K562 (cell line): ENCODE data around the gene UVRAG.

Experiments used
- BHLHE40 ChIP-seq: IDR thresholded peaks from 2 replicates; pipeline ENCODE4 v1.6.1; 2011; ENCODE audit warnings: low read length, improper control_type of control experiment
- FOXP1 ChIP-seq: sonication (generic); formaldehyde crosslinking; IDR thresholded peaks from 2 replicates; pipeline ENCODE4 v1.8.0; 2022; ENCODE audit warnings: mild to moderate bottlenecking, missing genetic modification reagents
- GTF2F1 ChIP-seq: IDR thresholded peaks from 2 replicates; pipeline ENCODE4 v1.6.1; 2011; ENCODE audit warnings: low read depth, low read length, improper control_type of control experiment
- HMGXB4 ChIP-seq: sonication (generic); formaldehyde crosslinking; IDR thresholded peaks from 2 replicates; pipeline ENCODE4 v1.8.1; 2023; ENCODE audit warnings: mild to moderate bottlenecking, missing genetic modification reagents
- LEF1 ChIP-seq: fragments of 450-650 bp; IDR thresholded peaks from 2 replicates; pipeline ENCODE4 v1.6.1; 2016; ENCODE audit warnings: mild to moderate bottlenecking
- MYBL2 ChIP-seq, 2 experiments: fragments of 450-650 bp in 1 of 2; sonication (generic) in 1 of 2; formaldehyde crosslinking in 1 of 2; IDR thresholded peaks; 2 replicates each; pipeline versions ENCODE4 v1.6.1 to v1.8.1; 2017 to 2022; ENCODE audit warnings: borderline replicate concordance in 1 of 2, inconsistent platforms in 1 of 2, low read depth in 1 of 2, mild to moderate bottlenecking in 1 of 2, missing genetic modification reagents in 1 of 2, moderate library complexity in 1 of 2
- NFATC3 ChIP-seq: fragments of 450-650 bp; IDR thresholded peaks from 2 replicates; pipeline ENCODE4 v1.6.1; 2017; ENCODE audit warnings: mild to moderate bottlenecking
- NR2F6 ChIP-seq: fragments of 450-650 bp; formaldehyde crosslinking; IDR thresholded peaks from 2 replicates; pipeline ENCODE4 v1.4.0; 2020; ENCODE audit warnings: mild to moderate bottlenecking
- NRF1 ChIP-seq, 2 experiments: fragments of 450-650 bp; IDR thresholded peaks in 1 of 2; conservative IDR thresholded peaks in 1 of 2; 2 replicates each; pipeline ENCODE4 v1.6.1; 2014; ENCODE audit warnings: mild to moderate bottlenecking in 2 of 2
- POLR2AphosphoS5 ChIP-seq: IDR thresholded peaks from 2 replicates; pipeline ENCODE4 v1.6.1; 2011; ENCODE audit warnings: mild to moderate bottlenecking, low read depth, low read length, moderate library complexity; ENCODE audit not compliant: control insufficient read depth, insufficient read depth
- SNIP1 ChIP-seq: fragments of 450-650 bp; IDR thresholded peaks from 2 replicates; pipeline ENCODE4 v1.7.1; 2017; ENCODE audit warnings: low read depth, mild to moderate bottlenecking
- ZZZ3 ChIP-seq: fragments of 450-650 bp; IDR thresholded peaks from 2 replicates; pipeline ENCODE4 v1.6.1; 2016; ENCODE audit warnings: antibody characterized with exemption, mild to moderate bottlenecking, moderate library complexity

GRCh38 chr11:75768112-75768908, 46.7 kb upstream of the UVRAG start, which contains the start of gene DGAT2:
- no peak for TF ChIP-seq NFATC3
- TF ChIP-seq NRF1 (conservative IDR thresholded peaks at IDR 0.05 in 1 of 2, IDR thresholded peaks at IDR 0.05 in 1 of 2): peak; percentile 80 to 83
- no peak for TF ChIP-seq POLR2AphosphoS5
- peak; percentile 77; the same call in 1 of the 2 replicates for TF ChIP-seq FOXP1 (CRISPR knock-in tag)
- TF ChIP-seq SNIP1: no peak
- TF ChIP-seq NR2F6 (CRISPR knock-in tag): no peak
- no peak; the same call in 1 of the 2 replicates for TF ChIP-seq MYBL2 (IDR thresholded peaks at IDR 0.05; ENCODE audit: low read depth)
- TF ChIP-seq MYBL2 (CRISPR knock-in tag; IDR thresholded peaks at IDR 0.05; ENCODE audit: borderline replicate concordance): no peak
- TF ChIP-seq ZZZ3: no peak
- peak; percentile 99 for TF ChIP-seq BHLHE40
- no peak for TF ChIP-seq HMGXB4 (CRISPR knock-in tag)
- peak; percentile 83; the same call in 1 of the 2 replicates for TF ChIP-seq LEF1
- no peak for TF ChIP-seq GTF2F1
